Breast epithelium (tissue), 4 donors: ENCODE results near the gene IL1R2. TPM values are rescaled to one million over a fixed set of nuclear protein-coding genes. Genes with fewer than 3 reads are reported as not detected.

Experiments used
- DNase-seq, 2 donors: peaks; one replicate each; pipeline ENCODE4 v3.0.0-alpha.2; 2019; ENCODE audit warnings: low spot score in 2 of 2
- H3K27ac ChIP-seq, 2 donors: fragments of 200-600 bp; sonication (generic) in 1 of 2; one replicate each; pipeline ENCODE4 v1.5.1; 2016 to 2019; ENCODE audit warnings: mild to moderate bottlenecking in 1 of 2
- H3K27me3 ChIP-seq, 2 donors: fragments of 200-600 bp; sonication (generic) in 1 of 2; one replicate each; pipeline versions ENCODE4 v1.5.1 to v1.6.0; 2017 to 2019; ENCODE audit warnings: control low read depth in 1 of 2, mild to moderate bottlenecking in 1 of 2
- H3K36me3 ChIP-seq: fragments of 200-600 bp; one replicate; pipeline ENCODE4 v1.5.1; 2019
- H3K4me1 ChIP-seq, 2 donors: fragments of 200-600 bp; sonication (generic); one replicate each; pipeline ENCODE4 v1.5.1; 2016 to 2019; ENCODE audit warnings: control low read depth in 1 of 2
- H3K4me3 ChIP-seq, 3 donors: fragments of 200-600 bp; sonication (generic); 1 replicate in 2 of 3; 2 replicates in 1 of 3; pipeline ENCODE4 v1.5.1; 2016 to 2019; ENCODE audit warnings: mild to moderate bottlenecking in 3 of 3, moderate library complexity in 2 of 3
- H3K9me3 ChIP-seq, 2 donors: fragments of 200-600 bp; sonication (generic) in 1 of 2; one replicate each; pipeline ENCODE4 v1.5.1; 2016 to 2019; ENCODE audit warnings: control low read depth in 1 of 2
- POLR2A ChIP-seq: fragments of 450-650 bp; IDR thresholded peaks from one replicate; pipeline ENCODE4 v1.6.1; 2016; ENCODE audit warnings: antibody characterized with exemption, mild to moderate bottlenecking, moderate library complexity
- POLR2AphosphoS5 ChIP-seq, 3 donors: sonication (generic); formaldehyde crosslinking; IDR thresholded peaks; one replicate each; pipeline ENCODE4 v1.6.1; 2017; ENCODE audit warnings: antibody characterized with exemption in 3 of 3
- intact Hi-C: fragments of 100-400 bp; cut with DNase I; formaldehyde crosslinking; loops from one replicate; pipeline ENCODE4 v1.15.1; 2023; ENCODE audit warnings: low total_unique reads
- total RNA-seq, 3 donors: library from RNA; depleted of rRNA; stranded (reverse); fragments of >200 nt; gene quantifications; one replicate each; pipeline ENCODE4 v1.1.0, GENCODE V29; 2016
- TF ChIP-seq, protein P1 (sequence below), 3 donors: fragments of 450-650 bp; IDR thresholded peaks; one replicate each; pipeline ENCODE4 v1.5.1; 2016 to 2017; ENCODE audit warnings: antibody characterized with exemption in 3 of 3, mild to moderate bottlenecking in 3 of 3, moderate library complexity in 3 of 3

Gene IL1R2
- total RNA-seq, 3 donors from 2014 or later: 8.2 to 9.8 (median 8.2) TPM

DNA sequence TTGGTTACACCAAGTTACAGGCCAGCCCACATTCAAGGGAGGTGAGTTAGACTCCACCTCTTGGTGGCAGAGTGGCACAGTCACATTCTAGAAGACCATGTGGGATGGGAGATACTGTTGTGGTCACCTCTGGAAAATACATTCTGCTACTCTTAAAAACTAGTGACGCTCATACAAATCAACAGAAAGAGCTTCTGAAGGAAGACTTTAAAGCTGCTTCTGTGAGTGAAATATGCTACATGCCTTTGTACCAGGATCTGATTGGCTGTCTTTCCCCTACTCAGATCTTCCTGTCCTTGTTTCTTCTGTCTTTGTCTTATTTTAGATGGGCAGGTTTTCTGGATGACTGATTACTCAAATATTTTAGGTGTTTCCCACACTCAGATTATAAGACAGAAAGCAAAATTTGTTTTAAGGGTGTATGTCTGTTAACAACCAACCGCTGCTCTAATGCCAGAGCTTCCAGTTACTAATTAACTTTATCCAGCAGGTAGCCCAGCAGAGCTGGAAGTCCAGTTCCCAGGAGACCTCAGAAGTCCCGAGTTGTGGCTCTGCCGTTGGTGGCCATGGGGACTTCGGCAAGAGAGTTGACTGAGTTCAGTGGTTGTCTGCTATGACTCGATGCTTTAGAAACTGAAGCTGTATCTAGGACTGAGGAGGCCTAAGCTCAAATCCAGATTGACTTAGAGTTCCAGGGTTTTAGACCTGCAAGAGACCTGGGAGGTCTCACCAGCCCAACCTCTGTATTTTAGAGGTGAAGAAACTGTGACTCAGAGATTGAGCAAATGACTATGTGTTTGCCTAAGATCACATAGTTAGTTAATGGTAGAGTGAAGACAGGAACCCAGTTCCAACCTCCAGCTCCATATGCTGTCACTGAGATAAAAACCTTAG is 7.4 kb downstream of the IL1R2 start:
- H3K27me3 ChIP-seq: no peaks in the 10 kb centered on the region

DNA sequence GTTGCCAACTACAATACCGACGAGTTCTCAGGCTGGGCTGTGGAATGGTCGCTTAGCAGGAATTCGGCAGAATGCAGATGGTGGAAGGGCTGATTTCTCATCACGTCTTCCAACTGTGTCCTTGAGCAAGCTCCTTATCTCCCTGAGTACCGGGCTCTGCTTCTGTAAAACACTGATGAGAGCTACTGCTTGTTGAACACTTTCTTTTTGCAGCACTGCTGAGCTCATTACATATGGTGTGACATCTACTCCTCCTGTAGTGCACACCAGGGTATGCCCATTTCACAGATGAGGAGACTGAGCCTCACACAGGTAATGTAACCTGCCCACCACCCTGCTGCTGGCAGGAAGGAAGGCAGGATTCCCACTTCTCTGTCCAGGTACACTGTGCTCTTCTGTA is 8.3 kb downstream of the IL1R2 start:
- intact Hi-C loops: no loop called here
- Histone ChIP-seq H3K4me1 (no peaks in the 10 kb centered on the region), H3K36me3 (no peaks in the 10 kb centered on the region), H3K27ac (no peak overlapping the region), H3K27me3 (no peaks in the 10 kb centered on the region), H3K9me3 (no peaks in the 10 kb centered on the region), H3K4me3 (no peak overlapping the region)
- TF ChIP-seq POLR2A (no peak), POLR2AphosphoS5 (IDR thresholded peaks at IDR 0.05) (no peak)
- TF ChIP-seq, protein P1, sequence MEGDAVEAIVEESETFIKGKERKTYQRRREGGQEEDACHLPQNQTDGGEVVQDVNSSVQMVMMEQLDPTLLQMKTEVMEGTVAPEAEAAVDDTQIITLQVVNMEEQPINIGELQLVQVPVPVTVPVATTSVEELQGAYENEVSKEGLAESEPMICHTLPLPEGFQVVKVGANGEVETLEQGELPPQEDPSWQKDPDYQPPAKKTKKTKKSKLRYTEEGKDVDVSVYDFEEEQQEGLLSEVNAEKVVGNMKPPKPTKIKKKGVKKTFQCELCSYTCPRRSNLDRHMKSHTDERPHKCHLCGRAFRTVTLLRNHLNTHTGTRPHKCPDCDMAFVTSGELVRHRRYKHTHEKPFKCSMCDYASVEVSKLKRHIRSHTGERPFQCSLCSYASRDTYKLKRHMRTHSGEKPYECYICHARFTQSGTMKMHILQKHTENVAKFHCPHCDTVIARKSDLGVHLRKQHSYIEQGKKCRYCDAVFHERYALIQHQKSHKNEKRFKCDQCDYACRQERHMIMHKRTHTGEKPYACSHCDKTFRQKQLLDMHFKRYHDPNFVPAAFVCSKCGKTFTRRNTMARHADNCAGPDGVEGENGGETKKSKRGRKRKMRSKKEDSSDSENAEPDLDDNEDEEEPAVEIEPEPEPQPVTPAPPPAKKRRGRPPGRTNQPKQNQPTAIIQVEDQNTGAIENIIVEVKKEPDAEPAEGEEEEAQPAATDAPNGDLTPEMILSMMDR (IDR thresholded peaks at IDR 0.05): no peak
- no peak for DNase-seq

More for the DNA sequence above, 7.4 kb downstream of the IL1R2 start:
- TF ChIP-seq POLR2A: no peak
- no peak for TF ChIP-seq POLR2AphosphoS5 (IDR thresholded peaks at IDR 0.05)
- TF ChIP-seq, protein P1 (IDR thresholded peaks at IDR 0.05): no peak
- Histone ChIP-seq H3K36me3 (no peaks in the 10 kb centered on the region), H3K4me1 (no peaks in the 10 kb centered on the region), H3K9me3 (no peaks in the 10 kb centered on the region), H3K4me3 (no peak overlapping the region), H3K27ac (no peak overlapping the region)
- intact Hi-C loops: no loop called here
- DNase-seq: no peak

DNA sequence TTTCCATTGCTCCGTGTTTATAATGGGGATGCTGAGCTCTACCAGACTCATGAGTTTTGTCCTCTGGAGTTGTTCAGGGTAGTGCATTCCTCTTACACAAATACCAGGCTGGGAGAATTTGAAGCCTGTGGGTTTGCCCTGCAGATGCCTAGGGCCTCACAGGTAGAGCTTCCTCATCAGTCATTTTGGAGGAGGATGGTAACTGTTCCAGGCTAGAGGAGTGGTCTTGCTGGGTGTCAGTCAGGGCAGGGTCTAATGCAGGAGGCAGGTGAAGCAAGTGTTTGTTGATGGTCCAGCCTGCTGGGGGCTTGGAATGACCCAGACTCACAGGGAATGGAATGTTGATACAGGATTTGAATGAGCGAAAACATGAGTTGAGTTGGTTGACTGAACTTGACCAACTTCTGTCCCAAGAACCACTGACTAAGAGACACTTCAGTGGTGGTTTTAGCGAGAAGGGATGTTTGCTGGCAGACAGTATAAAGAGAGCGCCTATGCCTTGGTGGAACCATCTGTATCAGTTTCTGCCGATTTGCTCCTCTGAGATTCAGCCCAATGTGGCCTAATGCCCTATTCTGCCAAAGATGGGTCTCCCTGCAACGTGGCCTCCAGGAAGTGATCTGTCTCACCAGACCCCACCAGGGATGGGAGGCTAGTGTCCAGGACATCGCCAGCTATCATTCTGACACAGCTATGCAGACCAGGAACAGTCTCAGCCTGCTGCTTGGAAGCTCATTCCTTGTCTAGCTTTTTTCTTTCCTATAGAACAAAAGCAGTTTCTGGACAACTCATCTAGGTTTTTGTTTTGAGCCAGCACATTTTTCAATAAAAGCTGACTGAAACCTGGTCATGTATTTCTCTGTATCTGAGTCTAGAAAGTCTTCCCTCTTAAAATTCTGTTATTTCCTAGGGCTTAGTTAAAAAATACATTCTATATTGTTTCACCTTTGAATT is 9.3 kb downstream of the IL1R2 start:
- H3K4me1 ChIP-seq: no peaks in the 10 kb centered on the region
- no peaks in the 10 kb centered on the region for H3K36me3 ChIP-seq
- DNase-seq: no peak
- no peak overlapping the region for H3K4me3 ChIP-seq
- no peaks in the 10 kb centered on the region for H3K9me3 ChIP-seq
- H3K27ac ChIP-seq: no peak overlapping the region
- intact Hi-C loops: no loop called here
- TF ChIP-seq, protein P1 (IDR thresholded peaks at IDR 0.05): no peak
- TF ChIP-seq POLR2AphosphoS5 (IDR thresholded peaks at IDR 0.05): no peak
- no peak for TF ChIP-seq POLR2A
- no peaks in the 10 kb centered on the region for H3K27me3 ChIP-seq

DNA sequence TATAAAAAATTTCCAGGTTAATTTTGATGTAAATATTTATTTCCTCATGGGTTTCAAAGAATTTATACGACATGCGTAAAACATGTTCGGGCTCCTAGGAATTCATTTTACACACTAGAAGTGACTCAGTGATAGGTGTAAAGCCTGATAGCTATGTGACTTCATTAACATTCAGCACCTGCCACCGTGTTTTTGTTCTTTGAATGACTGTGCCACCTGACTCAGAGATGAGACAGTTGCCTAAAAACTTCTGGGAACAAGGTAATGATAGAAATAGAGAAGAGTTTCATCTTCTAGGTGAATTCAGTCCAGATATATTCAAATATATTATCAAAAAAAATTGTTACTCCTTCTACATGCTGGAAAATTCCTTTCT is 10.0 kb downstream of the IL1R2 start:
- no peaks in the 10 kb centered on the region for H3K4me1 ChIP-seq
- no peak overlapping the region for H3K27ac ChIP-seq
- intact Hi-C loops: no loop called here
- no peaks in the 10 kb centered on the region for H3K27me3 ChIP-seq
- H3K36me3 ChIP-seq: no peaks in the 10 kb centered on the region
- no peak overlapping the region for H3K4me3 ChIP-seq
- no peaks in the 10 kb centered on the region for H3K9me3 ChIP-seq
- TF ChIP-seq, protein P1 (IDR thresholded peaks at IDR 0.05): no peak
- TF ChIP-seq POLR2AphosphoS5 (IDR thresholded peaks at IDR 0.05) (no peak), POLR2A (no peak)
- no peak for DNase-seq
